Fibroblast of the conjunctiva (primary cell): Measurements from ENCODE around the gene ZCCHC10.
"Not testable (repeated sequence)": the region's sequence is repeated elsewhere in the genome, so short reads cannot be mapped to it uniquely, and the experiment has no call there.

ENCODE experiments used
- DNase-seq: peaks from one replicate; pipeline ENCODE4 v3.0.0-alpha.2; 2010; ENCODE audit warnings: low read depth

Gene ZCCHC10

GRCh38 chr5:132976852-132977251 lies 49.5 kb downstream of the ZCCHC10 start:
- DNase-seq, result no peak

GRCh38 chr5:132972436-132972828 lies 53.9 kb downstream of the ZCCHC10 start:
- not testable (repeated sequence) for DNase-seq

- DNase-seq, result no peak
Observed at GRCh38 chr5:132971483-132972435, 54.6 kb downstream of the ZCCHC10 start.

- DNase-seq, result no peak
Observed at GRCh38 chr5:132965120-132965519, 61.2 kb downstream of the ZCCHC10 start.

GRCh38 chr5:132963171-132964104 lies 62.9 kb downstream of the ZCCHC10 start, which contains the start of gene AFF4:
AFF4 (minus strand) TSS chr5:132963634; CDS start chr5:132937189, 26,445 bp downstream.
- peak; percentile 93 for DNase-seq

- peak; percentile 35 for DNase-seq
Observed at GRCh38 chr5:132962429-132963021, 63.8 kb downstream of the ZCCHC10 start.

- DNase-seq, result no peak
Observed at GRCh38 chr5:132961887-132962286, 64.5 kb downstream of the ZCCHC10 start.

GRCh38 chr5:132961123-132961815 lies 65.1 kb downstream of the ZCCHC10 start:
- DNase-seq, result not testable (repeated sequence)

- DNase-seq, result not testable (repeated sequence)
Observed at GRCh38 chr5:132956166-132956799, 70.1 kb downstream of the ZCCHC10 start.

- no peak for DNase-seq
Observed at GRCh38 chr5:132953710-132954109, 72.6 kb downstream of the ZCCHC10 start.

- no peak for DNase-seq
Observed at GRCh38 chr5:132952829-132953228, 73.5 kb downstream of the ZCCHC10 start.

- DNase-seq, result no peak
Observed at GRCh38 chr5:132951897-132952296, 74.5 kb downstream of the ZCCHC10 start.

GRCh38 chr5:132949136-132949535 lies 77.2 kb downstream of the ZCCHC10 start:
- DNase-seq, result no peak

- no peak for DNase-seq
Observed at GRCh38 chr5:132947671-132948070, 78.7 kb downstream of the ZCCHC10 start.
